ENCODE measurements around the gene TM9SF3.
A peak's percentile ranks its signal among the peaks of the same experiment; 100 is the strongest.
"Not testable (repeated sequence)": the region's sequence is repeated elsewhere in the genome, so short reads cannot be mapped to it uniquely, and the experiment has no call there.

Gene TM9SF3

GRCh38 chr10:96565774-96566173, 21.0 kb downstream of the TM9SF3 start:
- no peak for DNase-seq

GRCh38 chr10:96560966-96561887, 25.6 kb downstream of the TM9SF3 start:
- DNase-seq: no peak

GRCh38 chr10:96560489-96560888, 26.3 kb downstream of the TM9SF3 start:
- DNase-seq: no peak

GRCh38 chr10:96556003-96556402, 30.8 kb downstream of the TM9SF3 start:
- DNase-seq: no peak

- DNase-seq: no peak
Observed at GRCh38 chr10:96555330-96555729, 31.5 kb downstream of the TM9SF3 start.

- peak; percentile 3 to 46 for DNase-seq
Observed at GRCh38 chr10:96548589-96548988, 38.2 kb downstream of the TM9SF3 start.

- not testable (repeated sequence) for DNase-seq
Observed at GRCh38 chr10:96545558-96545957, 41.3 kb downstream of the TM9SF3 start.

- no peak for DNase-seq
Observed at GRCh38 chr10:96541921-96542320, 44.9 kb downstream of the TM9SF3 start.

- no peak for DNase-seq
Observed at GRCh38 chr10:96540240-96540639, 46.6 kb downstream of the TM9SF3 start.

GRCh38 chr10:96538683-96539082, 48.1 kb downstream of the TM9SF3 start:
- DNase-seq: no peak

GRCh38 chr10:96536129-96536528, 50.7 kb downstream of the TM9SF3 start:
- no peak for DNase-seq

- no peak for DNase-seq
Observed at GRCh38 chr10:96532523-96532922, 54.3 kb downstream of the TM9SF3 start.

GRCh38 chr10:96529634-96530279, 57.1 kb downstream of the TM9SF3 start:
- no peak for DNase-seq

- no peak for DNase-seq
Observed at GRCh38 chr10:96524741-96525140, 62.1 kb downstream of the TM9SF3 start.

GRCh38 chr10:96517284-96517683, 69.5 kb downstream of the TM9SF3 start:
- no peak for DNase-seq

GRCh38 chr10:96516337-96516736, 70.5 kb downstream of the TM9SF3 start:
- no peak for DNase-seq

- peak; percentile 10 to 44 for DNase-seq
Observed at GRCh38 chr10:96513698-96514561, 72.9 kb downstream of the TM9SF3 start, which contains the start of gene TLL2. Gene TLL2 (minus strand): TSS chr10:96513926. CDS start chr10:96513685, 241 bp downstream.

GRCh38 chr10:96513305-96513697, 73.5 kb downstream of the TM9SF3 start:
- DNase-seq: no peak

- DNase-seq: no peak
Observed at GRCh38 chr10:96512524-96513304, 74.1 kb downstream of the TM9SF3 start.

- DNase-seq: peak in 1 of 2 experiments; percentile 5
Observed at GRCh38 chr10:96511044-96511945, 75.5 kb downstream of the TM9SF3 start.

GRCh38 chr10:96509017-96509641, 77.7 kb downstream of the TM9SF3 start:
- no peak for DNase-seq

Data from NCI-H187 (cell line).